NCI-H2196 (cell line): ENCODE results near the gene SLAMF1.
"Not testable (repeated sequence)": the region's sequence is repeated elsewhere in the genome, so short reads cannot be mapped to it uniquely, and the experiment has no call there.

Experiments
- DNase-seq: peaks from one replicate; lab custom pipeline; 2025; ENCODE audit not compliant: unreplicated experiment; lab: John Stamatoyannopoulos, UW

The SLAMF1 gene

GRCh38 chr1:160607011-160607671, 39.7 kb downstream of the SLAMF1 start:
- peak; percentile 42 for DNase-seq

DNA sequence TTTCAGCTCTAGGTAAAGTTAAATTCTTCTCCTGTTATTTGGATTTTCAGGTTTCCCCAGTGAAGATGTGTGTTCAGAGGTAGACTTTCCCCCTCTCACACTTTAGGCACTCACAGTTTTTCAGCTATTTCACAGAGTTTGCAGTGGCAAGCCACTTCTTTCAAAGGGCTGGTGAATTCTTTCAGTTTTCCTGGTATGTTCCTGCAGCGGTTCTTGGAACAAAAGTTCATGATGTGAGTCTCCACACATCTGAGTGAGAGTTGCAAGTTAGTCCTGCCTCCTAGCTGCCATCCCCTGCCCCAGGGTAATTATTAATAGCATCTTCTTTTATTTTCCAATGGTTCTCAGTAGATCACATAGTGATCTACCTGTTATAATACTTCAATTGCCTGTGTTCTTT, 40.2 kb downstream of the SLAMF1 start:
- DNase-seq: no peak

DNA sequence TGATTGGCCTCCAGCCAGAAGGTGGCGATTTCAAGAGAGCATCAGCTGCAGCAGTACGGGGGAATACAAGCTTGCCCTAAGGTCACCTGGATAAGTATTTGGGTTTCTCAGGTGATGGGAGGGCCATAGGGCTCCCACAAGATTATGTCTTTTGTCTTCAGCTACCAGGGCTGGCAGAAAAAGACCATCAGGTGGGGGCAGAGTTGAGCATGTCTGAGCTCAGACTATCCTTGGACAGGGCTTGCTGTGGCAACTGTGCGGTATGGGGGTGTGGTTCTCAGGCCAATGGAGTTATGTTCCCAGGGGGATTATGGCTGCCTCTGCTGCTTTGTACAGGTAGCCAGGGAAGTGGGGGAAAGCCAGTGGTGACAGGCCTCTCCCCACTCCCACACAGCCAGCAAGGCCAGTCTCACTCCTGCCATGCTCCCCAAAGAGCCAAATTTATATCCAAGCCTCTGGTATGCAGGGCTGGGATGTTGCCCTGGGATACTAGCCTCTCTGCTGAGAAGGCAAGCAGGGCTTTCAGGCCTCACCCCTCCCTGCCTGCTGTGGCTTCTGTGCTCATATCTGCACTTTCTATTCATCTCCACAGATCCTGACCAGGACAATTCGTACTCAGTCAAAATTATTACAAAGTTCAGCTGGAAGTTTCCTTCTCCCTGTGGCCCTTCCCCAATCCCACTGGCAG, 40.9 kb downstream of the SLAMF1 start:
- DNase-seq: no peak

DNA sequence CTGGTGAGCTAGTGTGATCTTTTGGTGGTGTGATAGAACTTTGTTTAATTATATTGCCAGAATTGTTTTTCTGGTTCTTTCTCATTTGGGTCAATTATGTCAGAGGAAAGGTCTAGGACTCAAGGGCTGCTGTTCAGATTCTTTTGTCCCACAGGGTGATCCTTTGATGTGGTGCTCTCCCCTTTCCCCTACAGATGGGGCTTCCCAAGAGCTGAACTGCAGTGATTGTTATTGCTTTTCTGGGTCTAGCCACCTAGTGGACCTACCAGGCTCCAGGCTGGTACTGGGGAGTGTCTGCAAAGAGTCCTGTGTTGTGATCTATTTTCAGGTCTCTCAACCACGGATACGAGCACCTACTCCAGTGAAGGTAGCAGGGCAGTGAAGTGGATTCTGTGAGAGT, 41.6 kb downstream of the SLAMF1 start:
- no peak for DNase-seq

GRCh38 chr1:160597705-160598104, 49.1 kb downstream of the SLAMF1 start:
- no peak for DNase-seq

DNA sequence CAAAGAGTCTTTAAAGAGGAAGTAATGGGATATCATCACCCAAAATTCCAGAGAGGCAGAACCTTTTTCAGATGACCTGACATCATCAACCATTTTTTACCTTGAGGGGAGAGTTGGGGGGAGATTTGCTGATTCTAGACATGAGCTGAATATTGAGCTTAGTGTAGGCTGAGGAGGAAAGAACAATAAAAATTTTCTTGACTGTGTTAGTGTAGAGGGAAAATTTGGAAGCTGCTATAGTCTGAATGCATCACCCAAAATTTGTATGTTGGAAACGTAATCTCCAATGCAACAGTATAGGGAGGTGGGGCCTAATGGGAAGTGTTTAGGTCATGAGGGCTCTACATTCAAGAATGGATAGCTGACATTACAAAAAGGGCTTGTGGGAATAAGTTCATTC, 49.8 kb downstream of the SLAMF1 start:
- no peak for DNase-seq

- no peak for DNase-seq
Observed at GRCh38 chr1:160590488-160590887, 56.4 kb downstream of the SLAMF1 start.

DNA sequence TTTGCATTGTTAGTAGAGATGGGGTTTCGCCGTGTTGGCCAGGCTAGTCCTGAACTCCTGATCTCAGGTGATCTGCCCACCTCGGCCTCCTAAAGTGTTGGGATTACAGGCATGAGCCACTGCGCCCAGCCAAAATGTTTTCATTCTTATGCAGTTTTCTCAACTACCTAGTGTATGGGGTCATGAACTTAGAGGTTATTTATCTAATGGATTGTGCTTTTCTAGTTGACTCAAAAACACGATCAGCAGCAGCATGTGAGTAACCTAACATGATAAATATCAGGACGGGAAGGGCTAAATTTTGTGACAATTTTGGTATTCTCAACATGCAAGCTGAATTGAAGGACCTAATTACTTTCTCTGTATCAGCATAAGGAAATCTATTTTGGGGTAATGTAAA, 58.4 kb downstream of the SLAMF1 start:
- no peak for DNase-seq

- no peak for DNase-seq
Observed at GRCh38 chr1:160584784-160585183, 62.1 kb downstream of the SLAMF1 start.

DNA sequence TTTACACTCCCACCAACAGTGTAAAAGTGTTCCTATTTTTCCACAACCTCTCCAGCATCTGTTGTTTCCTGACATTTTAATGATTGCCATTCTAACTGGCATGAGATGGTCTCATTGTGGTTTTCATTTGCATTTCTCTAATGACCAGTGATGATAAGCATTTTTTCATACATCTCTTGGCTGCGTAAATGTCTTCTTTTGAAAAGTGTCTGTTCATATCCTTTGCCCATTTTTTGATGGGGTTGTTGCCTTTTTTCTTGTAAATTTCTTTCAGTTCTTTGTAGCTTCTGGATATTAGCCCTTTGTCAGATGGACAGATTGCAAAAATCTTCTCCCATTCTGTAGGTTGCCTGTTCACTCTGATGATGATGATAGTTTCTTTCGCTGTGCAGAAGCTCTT, 63.9 kb downstream of the SLAMF1 start:
- not testable (repeated sequence) for DNase-seq

GRCh38 chr1:160581961-160582360, 64.9 kb downstream of the SLAMF1 start:
- no peak for DNase-seq

- DNase-seq: no peak
Observed at GRCh38 chr1:160580221-160580812, 66.5 kb downstream of the SLAMF1 start.

DNA sequence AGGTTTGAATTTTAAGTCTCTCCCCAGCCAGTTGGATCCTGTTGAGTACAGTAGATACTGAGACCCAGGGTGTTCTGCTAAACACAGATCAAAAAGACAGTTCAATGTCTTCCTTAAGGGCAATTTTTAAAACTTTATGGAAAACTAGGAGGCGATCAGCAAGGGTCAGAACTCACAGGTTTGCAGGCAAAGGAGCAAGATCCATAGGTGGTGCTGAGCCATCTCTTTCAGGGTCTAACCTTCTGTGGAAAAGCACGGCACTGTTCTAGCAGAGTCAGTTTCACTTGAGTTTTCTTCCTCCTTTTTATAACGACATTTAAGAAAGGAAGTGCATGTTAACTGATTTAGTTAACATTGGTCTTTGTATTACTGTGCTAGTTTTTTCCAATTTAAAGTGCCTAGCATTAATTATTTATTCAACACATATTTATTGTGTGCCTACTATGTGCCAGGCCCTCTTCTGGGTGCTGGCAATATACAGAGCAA, 67.6 kb downstream of the SLAMF1 start, which contains the start of gene CD84:
Gene CD84, minus strand, starts transcription at position 281 of the 486 bp plus-strand sequence. Its CDS starts 59 bp downstream, at position 222.
- no peak for DNase-seq

DNA sequence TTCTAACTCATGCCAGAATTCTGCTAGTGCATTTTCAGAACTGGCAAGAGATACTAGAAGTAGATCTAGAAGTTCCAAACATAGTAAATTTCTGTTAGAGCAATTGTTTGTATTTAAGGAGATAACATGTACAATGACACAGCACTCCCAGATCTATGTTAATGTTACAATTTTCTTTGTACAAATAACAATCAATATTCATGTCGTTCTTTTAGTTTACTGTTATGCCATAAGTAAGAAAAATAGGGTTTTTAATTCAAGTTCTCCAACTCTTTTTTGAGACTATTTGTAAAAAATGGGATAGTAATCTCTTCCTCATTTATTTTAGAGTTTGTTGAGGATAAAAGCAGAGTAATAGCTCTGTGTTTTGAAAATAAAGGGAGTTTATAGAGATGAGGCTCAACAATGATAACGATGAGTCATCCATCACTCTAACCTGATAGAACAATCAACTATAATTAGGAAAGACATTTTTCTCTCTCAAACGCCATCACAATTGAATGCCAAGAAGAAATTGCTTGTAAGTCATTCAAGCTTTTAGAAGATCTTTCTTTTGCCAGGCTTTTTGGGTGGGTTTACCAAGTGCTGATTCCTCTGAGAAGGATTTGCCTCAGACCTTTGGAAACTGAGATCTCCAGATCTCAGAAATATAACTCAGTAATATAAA, 68.2 kb downstream of the SLAMF1 start:
- DNase-seq: no peak

- no peak for DNase-seq
Observed at GRCh38 chr1:160578175-160578524, 68.7 kb downstream of the SLAMF1 start.

DNA sequence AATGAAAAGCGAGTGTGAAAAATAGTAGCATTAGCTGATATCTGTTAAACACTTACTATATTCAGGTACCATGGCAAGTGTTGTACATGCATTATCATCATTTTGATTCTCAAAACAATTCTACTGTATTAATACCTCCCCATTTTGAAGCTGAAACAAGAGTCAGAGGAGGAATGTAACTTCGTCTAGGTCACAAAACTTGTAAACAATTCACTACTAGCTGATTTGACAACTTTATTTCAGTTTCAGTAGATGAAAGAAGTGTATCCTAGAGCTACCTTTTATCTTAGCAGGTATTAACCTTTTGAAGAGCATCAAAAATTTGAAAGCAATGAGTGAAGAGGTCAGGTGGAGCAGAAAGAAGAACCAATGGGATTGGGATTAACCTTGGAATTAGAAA, 69.2 kb downstream of the SLAMF1 start:
- no peak for DNase-seq

DNA sequence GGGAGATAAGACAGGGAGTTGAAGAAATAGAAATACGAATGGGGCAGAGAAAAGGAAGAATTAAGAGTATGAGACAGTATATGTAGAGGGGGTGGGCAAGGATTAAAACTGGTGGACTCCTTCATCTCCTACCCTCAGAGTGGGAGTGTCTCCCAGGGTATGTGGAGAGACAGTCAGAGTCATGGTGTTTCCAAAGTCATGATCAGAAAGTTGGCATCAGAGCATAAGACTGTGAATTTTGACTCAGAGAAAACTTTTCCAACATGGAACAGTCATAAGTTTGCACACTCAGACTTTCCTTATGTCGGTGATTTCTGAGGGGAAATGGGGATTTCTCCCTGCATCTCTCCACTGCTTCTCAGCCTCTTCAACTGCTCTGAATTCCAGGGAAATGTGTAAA, 70.0 kb downstream of the SLAMF1 start:
- no peak for DNase-seq

GRCh38 chr1:160576390-160576789, 70.5 kb downstream of the SLAMF1 start:
- DNase-seq: no peak

- DNase-seq: no peak
Observed at GRCh38 chr1:160575112-160575664, 71.7 kb downstream of the SLAMF1 start.

- DNase-seq: no peak
Observed at GRCh38 chr1:160570840-160571239, 76.0 kb downstream of the SLAMF1 start.

DNA sequence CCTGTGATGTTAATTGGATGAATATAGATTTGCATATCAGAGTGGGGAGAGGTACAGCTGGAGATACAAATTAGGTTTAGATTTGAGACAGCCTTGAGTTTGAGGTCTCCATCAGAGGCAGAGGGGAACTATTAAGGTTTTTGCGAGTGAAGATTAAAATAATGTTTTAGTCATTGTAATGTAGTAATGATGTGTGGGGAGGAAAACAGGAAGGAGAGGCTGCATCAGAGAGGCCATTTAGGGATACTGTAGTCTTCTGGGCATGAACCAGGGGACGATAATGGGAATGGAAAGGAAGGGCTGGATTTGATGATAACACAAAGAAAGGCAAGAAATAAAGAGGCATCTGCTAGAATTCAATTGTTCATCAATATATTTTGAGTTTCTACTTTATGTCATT, 77.0 kb downstream of the SLAMF1 start:
- no peak for DNase-seq
